Stimulated activated CD4-positive, alpha-beta T cell treated with anti-CD3 and anti-CD28 coated beads, Interleukin-15, amount 100 ng/mL, for 24 hours (primary cell): ENCODE data around the gene LVRN.

Experiments used
- DNase-seq: peaks from one replicate; pipeline ENCODE4 v3.0.0-alpha.2; 2020

The LVRN gene

DNA sequence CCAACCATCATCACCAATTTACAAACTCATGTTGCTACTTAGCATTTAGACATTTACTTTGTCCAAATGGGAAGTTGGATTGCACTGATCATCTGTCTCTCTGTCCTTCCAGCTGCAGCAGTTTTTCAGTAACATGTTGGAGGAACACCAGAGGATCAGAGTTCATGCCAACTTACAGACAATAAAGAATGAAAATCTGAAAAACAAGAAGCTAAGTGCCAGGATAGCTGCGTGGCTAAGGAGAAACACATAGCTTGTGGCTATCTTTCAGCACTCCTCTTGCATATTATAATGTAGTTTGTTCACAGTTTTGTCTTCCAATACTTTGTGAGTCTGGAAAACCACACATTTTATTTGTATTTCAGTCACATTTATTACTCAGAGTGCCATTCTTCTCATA lies 63.6 kb downstream of the LVRN start:
- DNase-seq = no peak

DNA sequence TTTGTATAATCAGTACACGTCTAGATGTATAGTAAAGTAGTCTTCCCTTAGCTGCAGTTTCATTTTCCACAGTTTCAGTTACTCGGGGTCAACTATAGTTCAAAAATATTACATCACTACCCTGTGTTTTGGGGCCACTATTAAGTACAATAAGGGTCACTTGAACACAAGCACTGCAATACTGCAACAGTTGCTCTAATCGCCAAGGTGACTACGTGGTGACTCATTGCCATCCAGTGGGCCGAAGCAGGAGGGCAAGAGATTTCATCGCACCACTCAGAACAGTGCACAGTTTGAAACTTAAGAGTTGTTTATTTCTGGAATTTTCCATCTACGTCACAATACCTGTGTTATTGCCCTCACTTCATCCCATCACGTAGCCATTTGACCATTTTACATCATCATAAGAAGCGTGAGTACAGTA lies 69.8 kb downstream of the LVRN start, which contains the start of gene ARL14EPL:
TSS of gene ARL14EPL (plus strand) at position 379 of the 424 bp plus-strand sequence. CDS start 18,994 bp downstream, outside the sequence.
- DNase-seq = peak; percentile 6

DNA sequence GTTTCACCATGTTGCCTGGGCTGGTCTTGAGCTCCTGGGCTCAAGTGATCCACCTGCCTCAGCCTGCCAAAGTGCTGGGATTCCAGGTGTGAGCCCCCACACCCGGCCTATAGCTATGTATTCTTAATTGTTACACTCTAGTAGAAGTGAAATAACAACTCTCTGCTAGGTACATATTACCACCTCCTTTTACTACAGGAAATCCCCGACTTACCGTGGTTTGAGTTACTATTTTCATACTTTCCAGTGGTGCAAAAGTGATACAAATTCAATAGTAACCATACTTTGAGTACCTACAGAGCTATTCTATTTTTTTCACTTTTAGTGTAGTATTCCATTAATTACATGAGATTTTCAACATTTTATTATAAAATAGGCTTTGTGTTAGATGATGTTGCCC lies 70.7 kb downstream of the LVRN start:
- no peak for DNase-seq

DNA sequence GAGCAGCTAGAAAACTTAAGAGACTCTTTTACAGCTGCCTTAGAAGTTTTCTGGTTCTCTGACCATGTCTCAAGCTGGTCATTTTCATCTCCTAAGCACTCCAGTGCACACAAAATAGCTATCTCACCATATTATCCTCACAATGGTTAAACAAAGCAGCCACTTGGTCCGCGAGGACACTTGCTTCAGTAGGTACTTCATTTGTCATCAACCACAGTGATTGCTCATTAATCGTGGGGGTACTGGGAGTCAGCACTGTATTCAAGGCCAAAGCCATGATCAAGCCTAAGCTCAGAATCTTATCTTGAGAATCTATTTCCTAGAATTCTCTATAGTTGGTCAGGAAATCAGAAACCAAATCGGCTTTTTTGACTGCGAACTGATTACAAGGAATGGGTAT lies 72.8 kb downstream of the LVRN start:
- DNase-seq = no peak

DNA sequence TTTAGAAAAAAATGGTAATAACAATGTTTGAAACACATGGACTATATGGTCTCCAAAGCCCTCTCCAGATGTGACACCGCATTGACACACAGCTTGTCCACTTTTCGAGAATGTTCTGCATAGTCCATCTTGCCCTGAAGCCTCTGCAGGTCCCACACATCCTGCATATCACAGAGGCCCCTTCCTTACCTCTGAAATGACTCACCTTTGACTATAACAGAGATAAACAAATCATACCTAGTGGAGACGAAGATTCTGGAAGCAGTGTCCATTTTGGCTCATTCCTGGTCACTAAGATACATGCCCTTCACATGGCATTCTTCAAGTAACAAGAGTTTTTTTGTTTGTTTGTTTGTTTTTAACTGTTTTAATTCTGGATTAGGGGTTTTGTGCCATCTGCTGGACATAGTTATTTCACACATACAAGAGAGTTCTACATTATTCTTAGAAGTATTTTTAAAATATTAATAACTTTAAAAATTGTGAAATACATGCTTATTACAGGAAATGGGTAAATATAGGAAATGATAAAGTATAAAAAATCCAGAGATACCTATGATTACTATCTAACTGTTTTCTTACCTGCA lies 75.1 kb downstream of the LVRN start:
- no peak for DNase-seq

DNA sequence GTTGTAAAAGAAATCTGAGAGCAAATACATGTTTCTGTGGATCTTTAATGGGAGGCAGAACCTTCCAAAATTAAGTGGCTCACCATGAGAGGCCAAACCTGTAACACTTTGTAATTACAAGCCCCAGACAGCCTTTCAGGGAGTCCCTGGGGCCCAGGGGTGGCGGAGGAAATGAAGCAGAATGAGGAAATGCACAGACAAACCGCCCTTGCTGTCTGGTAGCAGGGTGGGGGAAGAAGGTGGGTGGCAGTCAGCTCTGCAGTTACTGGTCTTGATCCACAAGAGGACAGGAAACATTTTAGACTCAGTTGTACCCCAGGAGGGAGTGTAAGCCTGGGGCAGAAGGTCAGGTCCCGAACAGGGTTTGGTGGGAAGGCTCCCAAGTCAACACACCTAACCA lies 76.5 kb downstream of the LVRN start:
- DNase-seq = no peak

DNA sequence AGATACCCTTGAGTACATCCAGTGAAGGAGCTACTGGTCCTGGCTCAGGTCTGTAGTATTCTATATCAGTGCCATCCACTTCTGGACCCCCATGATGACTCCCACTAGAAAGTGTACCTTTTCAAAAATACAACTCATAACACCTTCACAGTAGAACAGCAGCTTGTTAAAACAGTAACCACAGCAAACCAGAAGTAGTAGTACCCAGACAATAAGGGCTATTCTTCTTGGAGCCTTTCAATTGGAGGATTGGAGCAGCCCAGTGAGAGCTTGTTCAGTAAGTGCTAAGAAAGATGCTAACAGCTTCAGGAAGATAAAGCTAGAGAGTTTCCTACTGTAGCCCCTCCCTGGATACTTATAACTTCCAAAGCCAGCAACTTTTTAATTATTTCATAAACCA lies 80.1 kb downstream of the LVRN start:
- no peak for DNase-seq

DNA sequence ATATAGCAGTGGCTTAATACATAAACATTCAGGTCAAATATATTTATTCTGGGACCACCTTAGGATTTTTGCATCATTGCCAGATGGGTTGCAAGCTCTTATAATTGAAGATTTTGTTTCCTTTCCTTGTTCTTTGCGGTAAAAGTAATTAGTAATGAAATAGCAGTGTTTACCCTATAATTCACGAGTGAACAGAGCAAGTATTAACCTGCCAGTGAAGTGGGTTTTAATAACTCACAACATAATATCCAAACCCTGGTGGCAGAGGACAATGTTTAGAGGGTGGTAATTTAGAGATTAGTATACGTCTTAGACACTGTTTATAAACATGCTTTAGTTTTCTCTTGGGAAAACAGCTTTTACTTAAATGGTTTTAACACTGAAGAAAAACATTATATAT lies 81.8 kb downstream of the LVRN start:
- DNase-seq = no peak

DNA sequence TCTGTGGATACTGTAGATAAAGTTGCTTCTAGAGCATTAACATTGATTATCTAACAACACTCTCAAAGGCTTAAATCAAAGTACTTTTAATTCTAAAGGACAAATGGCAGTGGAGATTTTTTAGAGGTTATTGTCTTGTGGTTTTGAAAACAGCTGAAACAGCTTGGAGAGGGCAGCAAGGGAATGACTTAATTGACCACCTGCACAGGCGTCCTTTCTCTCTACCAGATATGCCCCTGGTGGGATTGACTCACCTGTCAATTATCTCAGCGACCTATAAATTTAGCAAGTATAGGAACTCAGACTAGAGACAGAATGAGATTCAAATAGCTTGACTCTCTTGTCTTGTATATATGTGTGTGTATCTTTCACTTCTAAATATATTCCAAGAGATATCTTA lies 83.5 kb downstream of the LVRN start:
- no peak for DNase-seq

DNA sequence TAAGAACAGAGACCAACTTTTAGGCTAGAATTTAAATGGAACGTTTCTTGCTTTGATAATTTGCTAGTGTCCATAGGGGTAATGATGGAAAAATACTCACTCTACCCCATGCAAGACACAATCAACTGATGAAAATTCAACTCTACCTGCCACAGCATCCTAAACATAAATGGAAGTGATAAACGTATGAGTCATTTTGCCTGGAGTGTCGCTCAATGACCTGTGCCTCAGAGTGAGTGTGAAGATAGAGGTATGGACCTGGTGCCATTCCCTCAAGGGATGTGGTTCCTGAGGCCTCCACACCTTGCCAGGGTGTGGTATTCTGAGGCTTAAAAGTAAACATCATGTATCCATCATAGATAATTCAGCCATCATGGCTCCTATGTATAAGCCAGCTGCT lies 84.0 kb downstream of the LVRN start:
- no peak for DNase-seq

DNA sequence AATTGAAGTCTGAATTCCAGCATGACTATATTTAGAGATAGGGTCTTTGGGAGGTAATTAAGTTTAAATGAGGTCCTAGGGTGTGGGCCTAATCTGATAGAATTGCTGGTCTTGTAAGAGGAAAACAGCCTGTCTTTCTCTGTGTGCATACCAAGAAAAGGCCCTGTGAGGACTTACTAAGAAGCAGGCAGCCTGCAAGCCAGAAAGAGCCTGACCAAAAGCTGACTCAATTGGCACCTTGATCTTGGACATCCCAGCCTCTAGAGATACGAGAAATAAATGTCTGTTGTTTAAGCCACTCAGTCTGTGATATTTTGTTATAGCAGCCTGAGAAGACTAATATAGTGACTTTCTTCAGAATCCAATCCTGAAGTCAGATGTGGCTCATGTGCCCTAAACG lies 84.5 kb downstream of the LVRN start:
- DNase-seq = no peak

DNA sequence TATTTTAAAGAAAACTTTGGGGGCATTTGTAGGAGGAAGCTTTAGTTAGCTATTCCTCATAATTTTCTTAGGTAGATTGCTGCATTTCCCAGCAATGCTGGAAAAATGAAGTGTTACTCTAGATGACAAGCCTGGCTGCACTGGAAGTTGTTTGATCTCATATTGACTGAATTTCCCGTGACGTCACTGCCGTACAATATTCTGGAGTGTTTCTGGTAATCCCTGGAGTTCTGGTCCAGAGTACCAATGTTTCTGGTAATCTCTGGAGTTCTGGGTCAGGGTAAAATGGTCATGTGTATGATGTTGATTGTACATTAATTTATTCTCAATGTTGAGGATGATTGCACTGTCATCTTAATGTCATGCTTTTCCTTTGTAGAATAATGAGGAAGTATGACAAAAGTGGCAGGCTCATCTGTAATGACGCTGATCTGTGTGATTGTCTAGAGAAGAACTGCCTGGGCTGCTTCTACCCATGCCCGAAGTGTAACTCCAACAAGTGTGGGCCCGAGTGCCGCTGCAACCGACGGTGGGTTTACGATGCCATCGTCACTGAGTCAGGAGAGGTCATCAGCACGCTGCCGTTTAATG lies 96.2 kb downstream of the LVRN start:
- no peak for DNase-seq

DNA sequence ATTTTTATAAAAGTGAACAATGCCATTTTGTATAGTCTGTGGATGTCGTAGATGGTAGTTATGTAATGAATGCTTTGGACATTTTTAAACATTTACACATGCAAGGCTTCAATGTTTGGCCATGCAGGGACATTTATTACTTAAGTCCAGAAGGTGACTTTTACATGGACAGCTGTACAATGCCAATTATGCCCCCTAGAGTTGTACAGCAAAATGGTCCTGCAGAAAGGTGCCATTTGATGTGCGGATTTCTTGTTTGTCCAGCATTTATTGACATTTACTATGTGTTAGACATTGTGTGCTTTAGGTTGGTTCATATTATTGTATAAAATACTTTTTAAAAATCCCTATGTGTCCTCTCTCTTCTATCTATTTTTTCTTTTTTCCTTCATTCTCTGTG lies 100.1 kb downstream of the LVRN start:
- DNase-seq = no peak

DNA sequence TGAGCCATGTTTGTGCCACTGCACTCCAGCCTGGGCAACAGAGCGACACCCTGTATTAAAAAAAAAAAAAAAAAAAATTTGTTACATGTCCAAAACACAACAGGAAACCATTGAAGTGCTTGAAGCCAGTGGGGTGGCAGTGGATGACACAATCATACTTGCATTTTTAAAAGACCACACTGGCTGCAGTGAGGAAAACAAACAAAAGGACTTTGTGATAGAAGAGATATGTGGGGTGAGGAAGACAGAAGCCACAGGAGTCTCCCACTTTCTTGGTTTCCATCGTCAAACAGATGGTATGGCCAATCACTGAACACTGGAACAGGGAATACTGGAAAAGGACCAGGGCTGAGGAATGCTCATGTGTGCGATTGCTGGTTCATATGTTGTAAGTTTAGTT lies 101.7 kb downstream of the LVRN start:
- DNase-seq = no peak

DNA sequence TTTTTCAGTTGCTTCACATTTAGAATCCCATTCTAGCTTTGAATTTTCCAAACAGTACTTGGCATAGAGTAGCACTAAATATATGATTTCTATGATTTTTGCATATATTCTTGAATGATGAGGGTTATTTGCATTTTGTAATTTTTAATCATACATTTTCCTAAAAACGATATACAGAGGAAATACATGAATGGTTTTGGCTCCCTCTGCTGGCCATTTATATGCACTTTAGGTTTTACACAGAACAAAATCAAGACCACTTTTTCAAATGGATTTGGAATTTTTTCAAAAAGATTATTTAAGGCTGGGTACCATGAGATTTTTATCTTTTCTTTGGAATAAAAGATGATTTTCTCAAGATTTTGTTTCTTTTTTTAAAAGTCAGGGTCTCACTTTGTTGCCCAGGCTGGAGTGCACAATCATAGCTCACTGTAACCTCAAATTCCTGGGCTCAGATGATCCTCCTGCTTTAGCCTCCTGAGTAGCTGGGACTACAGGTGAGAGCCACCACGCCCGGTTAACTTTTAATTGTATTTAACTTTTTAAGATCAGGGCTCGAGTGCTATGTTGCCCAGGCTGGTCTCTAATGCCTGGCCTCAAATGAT lies 105.9 kb downstream of the LVRN start:
- DNase-seq = peak; percentile 34

DNA sequence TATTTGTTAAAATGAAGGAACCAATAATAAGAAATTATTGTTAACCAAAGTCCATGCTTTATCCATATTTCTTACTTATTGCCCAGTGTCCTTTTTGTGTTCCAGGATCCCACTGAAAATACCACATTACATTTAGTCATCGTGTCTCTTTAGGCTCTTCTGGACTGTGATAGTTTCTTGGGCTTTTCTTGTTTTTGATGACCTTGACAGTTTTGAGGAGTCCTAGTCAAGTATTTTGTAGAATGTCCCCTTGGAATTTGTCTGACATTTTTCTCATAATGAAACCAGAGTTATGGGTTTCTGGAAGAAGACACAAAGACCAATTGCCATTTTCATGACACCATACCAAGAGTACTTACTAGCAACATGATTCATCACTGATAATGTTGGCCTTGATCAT lies 108.9 kb downstream of the LVRN start:
- DNase-seq = no peak

DNA sequence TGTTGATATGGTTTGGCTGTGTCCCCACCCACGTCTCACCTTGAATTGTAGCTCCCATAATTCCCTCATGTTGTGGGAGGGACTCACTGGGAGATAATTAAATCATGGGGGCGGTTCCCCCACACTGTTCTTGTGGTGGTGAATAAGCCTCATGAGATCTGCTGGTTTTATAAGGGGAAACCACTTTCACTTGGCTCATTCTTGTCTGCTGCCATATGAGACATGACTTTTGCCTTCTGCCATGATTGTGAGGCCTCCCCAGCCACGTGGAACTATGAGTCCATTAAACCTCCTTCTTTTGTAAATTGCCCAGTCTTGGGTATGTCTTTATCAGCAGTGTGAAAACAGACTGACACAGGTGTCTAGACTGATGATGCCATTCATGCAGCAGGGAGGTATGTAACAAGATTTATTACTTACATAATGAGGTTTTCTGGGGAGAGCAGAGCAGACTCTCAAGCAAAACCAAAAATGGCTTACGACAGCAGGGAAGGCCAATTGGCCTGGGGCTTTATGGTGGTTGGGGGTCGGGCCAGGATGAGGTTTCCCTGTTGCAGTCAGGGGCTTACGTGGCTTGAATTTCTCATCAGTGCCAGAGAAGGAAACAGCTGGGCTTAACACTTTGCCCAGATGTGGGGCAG lies 113.0 kb downstream of the LVRN start:
- peak; percentile 14 for DNase-seq

DNA sequence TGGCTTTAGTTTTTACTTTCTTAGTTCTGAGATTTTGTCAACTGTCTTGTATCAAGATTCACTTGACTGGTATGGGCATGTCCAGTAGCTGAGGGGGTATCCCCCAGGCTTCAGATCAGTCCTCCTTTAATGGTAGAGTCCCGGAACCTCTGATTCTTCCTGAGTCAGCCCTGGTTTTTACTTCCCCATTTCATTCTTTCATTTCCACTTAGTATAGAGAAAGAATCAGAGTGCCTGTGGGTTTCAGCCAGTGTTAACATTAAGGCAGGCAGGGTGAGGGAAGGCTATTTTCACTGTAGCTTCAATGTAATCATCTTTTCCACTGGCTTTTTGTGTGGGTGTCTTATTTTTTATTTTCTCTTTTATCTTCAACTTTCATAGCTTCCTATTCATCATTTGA lies 114.2 kb downstream of the LVRN start:
- peak; percentile 27 for DNase-seq
